Panc1 (cell line): ENCODE measurements around the gene WSCD1. TPM values are rescaled to one million over a fixed set of nuclear protein-coding genes. Genes with fewer than 3 reads are reported as not detected.

Experiments used
- ATAC-seq: fragments of 200-7000 bp; cut with Tn5 transposase; 2 replicates; pipeline ENCODE4 v1.9.1; 2020; ENCODE audit warnings: mild to moderate bottlenecking, moderate library complexity
- BruUV-seq: library from RNA; stranded (reverse); fragments of 400-500 nt; replicated peaks from 2 replicates; lab custom pipeline; 2021; lab: Mats Ljungman, UMichigan
- CTCF ChIA-PET: fragments of 300-600 bp; sonication (Branson Sonifier 250); formaldehyde crosslinking; loops from one replicate; lab custom pipeline; 2022; ENCODE audit warnings: antibody characterized with exemption; lab: Charles Lee
- POLR2A ChIA-PET: fragments of 300-600 bp; sonication (Branson Sonifier 250); formaldehyde crosslinking; loops from one replicate; lab custom pipeline; 2022; ENCODE audit warnings: antibody characterized with exemption; lab: Charles Lee
- DNase-seq: peaks from one replicate; pipeline ENCODE4 v3.0.0-alpha.2; 2010; ENCODE audit warnings: low read depth, low spot score
- H3K27ac ChIP-seq: 2 replicates; pipeline ENCODE4 v1.5.1; 2011; ENCODE audit warnings: mild to moderate bottlenecking, low read length, inconsistent platforms
- H3K27me3 ChIP-seq: fragments of 200-500 bp; sonication (Bioruptor generic); 2 replicates; pipeline ENCODE4 v1.6.0; 2014; ENCODE audit warnings: low read length, inconsistent platforms; ENCODE audit not compliant: control insufficient read depth, insufficient read depth
- H3K36me3 ChIP-seq: fragments of 200-500 bp; sonication (Bioruptor generic); 2 replicates; pipeline ENCODE4 v1.5.1; 2014; ENCODE audit warnings: inconsistent platforms, mild to moderate bottlenecking, low read length, moderate library complexity; ENCODE audit not compliant: control insufficient read depth, insufficient read depth
- H3K4me1 ChIP-seq: 2 replicates; pipeline ENCODE4 v1.5.1; 2011; ENCODE audit warnings: inconsistent platforms, mild to moderate bottlenecking, low read length, moderate library complexity; ENCODE audit not compliant: control insufficient read depth, insufficient read depth
- H3K4me3 ChIP-seq, 2 experiments: 2 replicates each; pipeline ENCODE4 v1.5.1; 2011 to 2012; ENCODE audit warnings: low read depth in 2 of 2, low read length in 2 of 2, mild to moderate bottlenecking in 2 of 2, inconsistent platforms in 1 of 2, moderate library complexity in 1 of 2
- H3K9me3 ChIP-seq: fragments of 200-500 bp; sonication (Bioruptor generic); 2 replicates; pipeline ENCODE4 v1.5.1; 2014; ENCODE audit warnings: low read depth, mild to moderate bottlenecking, inconsistent platforms, low read length, moderate library complexity; ENCODE audit not compliant: control insufficient read depth, insufficient read depth
- POLR2AphosphoS5 ChIP-seq: IDR thresholded peaks from 2 replicates; pipeline ENCODE4 v1.6.1; 2012; ENCODE audit warnings: mild to moderate bottlenecking, low read depth, low read length, moderate library complexity
- SIN3A ChIP-seq: IDR thresholded peaks from 2 replicates; pipeline ENCODE4 v1.6.1; 2012; ENCODE audit warnings: low read depth, mild to moderate bottlenecking, low read length, moderate library complexity, borderline replicate concordance; ENCODE audit not compliant: insufficient read depth
- TCF7L2 ChIP-seq: IDR thresholded peaks from 2 replicates; pipeline ENCODE4 v1.6.1; 2011; ENCODE audit warnings: mild to moderate bottlenecking, low read depth, low read length, inconsistent platforms
- in situ Hi-C: cut with HindIII; loops from 2 replicates; pipeline ENCODE4 v1.10.0; 2016; ENCODE audit warnings: low sequenced_read_pairs, low pct_unique_long_range_greater_than_20kb
- intact Hi-C: fragments of 100-400 bp; cut with micrococcal nuclease; formaldehyde crosslinking; loops from one replicate; pipeline ENCODE4 v1.10.0; 2022; ENCODE audit not compliant: unreplicated experiment
- total RNA-seq: library from RNA; stranded (reverse); gene quantifications from one replicate; pipeline ENCODE4 v1.2.1, GENCODE V29; 2021; ENCODE audit not compliant: unreplicated experiment
- TF ChIP-seq, protein P1 (sequence below), 2 experiments: IDR thresholded peaks; 2 replicates each; pipeline ENCODE4 v1.6.1; 2011 to 2012; ENCODE audit warnings: low read depth in 2 of 2, control low read depth in 1 of 2, low read length in 1 of 2, mild to moderate bottlenecking in 1 of 2, moderate library complexity in 1 of 2; ENCODE audit not compliant: insufficient read depth in 1 of 2
- TF ChIP-seq, protein P2 (sequence below): fragments of 450-650 bp; IDR thresholded peaks from 2 replicates; pipeline ENCODE4 v1.5.1; 2017; ENCODE audit warnings: mild to moderate bottlenecking

The WSCD1 gene
- total RNA-seq, 1 experiment from 2014 or later: 0.74 TPM

DNA sequence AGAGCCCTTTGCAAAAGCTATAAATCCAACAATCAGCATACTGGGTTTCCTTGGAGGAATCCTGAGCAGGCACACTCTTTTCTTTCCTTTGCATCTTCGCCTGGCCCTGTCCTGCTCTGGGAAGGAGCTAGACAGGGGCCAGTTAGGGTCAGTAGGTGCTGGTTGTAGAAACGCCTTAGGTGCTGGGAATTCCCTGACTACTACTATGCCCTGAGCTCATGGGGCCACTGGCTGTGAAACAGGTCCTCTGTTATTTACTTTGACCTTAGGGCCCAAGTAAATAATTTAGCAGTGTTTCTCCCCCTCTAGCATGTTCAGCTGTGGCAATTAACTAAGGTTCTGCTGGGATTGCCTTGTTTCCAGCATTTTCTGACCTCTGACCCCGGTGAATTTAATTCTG lies 15.8 kb upstream of the WSCD1 start:
- BruUV-seq: no TSS peak
- in situ Hi-C loops: no loop called here
- Histone ChIP-seq H3K27ac (no peak overlapping the region), H3K36me3 (no peaks in the 10 kb centered on the region), H3K27me3 (no peaks in the 10 kb centered on the region; the same call in 1 of the 2 replicates), H3K9me3 (no peaks in the 10 kb centered on the region), H3K4me3 (no peak overlapping the region), H3K4me1 (no peaks in the 10 kb centered on the region)
- DNase-seq: no peak
- intact Hi-C loops: no loop called here
- ChIA-PET POLR2A (no interaction called here), CTCF (no interaction called here)
- TF ChIP-seq, protein P1, sequence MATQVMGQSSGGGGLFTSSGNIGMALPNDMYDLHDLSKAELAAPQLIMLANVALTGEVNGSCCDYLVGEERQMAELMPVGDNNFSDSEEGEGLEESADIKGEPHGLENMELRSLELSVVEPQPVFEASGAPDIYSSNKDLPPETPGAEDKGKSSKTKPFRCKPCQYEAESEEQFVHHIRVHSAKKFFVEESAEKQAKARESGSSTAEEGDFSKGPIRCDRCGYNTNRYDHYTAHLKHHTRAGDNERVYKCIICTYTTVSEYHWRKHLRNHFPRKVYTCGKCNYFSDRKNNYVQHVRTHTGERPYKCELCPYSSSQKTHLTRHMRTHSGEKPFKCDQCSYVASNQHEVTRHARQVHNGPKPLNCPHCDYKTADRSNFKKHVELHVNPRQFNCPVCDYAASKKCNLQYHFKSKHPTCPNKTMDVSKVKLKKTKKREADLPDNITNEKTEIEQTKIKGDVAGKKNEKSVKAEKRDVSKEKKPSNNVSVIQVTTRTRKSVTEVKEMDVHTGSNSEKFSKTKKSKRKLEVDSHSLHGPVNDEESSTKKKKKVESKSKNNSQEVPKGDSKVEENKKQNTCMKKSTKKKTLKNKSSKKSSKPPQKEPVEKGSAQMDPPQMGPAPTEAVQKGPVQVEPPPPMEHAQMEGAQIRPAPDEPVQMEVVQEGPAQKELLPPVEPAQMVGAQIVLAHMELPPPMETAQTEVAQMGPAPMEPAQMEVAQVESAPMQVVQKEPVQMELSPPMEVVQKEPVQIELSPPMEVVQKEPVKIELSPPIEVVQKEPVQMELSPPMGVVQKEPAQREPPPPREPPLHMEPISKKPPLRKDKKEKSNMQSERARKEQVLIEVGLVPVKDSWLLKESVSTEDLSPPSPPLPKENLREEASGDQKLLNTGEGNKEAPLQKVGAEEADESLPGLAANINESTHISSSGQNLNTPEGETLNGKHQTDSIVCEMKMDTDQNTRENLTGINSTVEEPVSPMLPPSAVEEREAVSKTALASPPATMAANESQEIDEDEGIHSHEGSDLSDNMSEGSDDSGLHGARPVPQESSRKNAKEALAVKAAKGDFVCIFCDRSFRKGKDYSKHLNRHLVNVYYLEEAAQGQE (IDR thresholded peaks at IDR 0.05; ENCODE audit: insufficient read depth in 1 of 2, low read depth in 2 of 2, low read length in 1 of 2): no peak
- TF ChIP-seq TCF7L2 (no peak), SIN3A (no peak), POLR2AphosphoS5 (no peak)
- TF ChIP-seq, protein P2, sequence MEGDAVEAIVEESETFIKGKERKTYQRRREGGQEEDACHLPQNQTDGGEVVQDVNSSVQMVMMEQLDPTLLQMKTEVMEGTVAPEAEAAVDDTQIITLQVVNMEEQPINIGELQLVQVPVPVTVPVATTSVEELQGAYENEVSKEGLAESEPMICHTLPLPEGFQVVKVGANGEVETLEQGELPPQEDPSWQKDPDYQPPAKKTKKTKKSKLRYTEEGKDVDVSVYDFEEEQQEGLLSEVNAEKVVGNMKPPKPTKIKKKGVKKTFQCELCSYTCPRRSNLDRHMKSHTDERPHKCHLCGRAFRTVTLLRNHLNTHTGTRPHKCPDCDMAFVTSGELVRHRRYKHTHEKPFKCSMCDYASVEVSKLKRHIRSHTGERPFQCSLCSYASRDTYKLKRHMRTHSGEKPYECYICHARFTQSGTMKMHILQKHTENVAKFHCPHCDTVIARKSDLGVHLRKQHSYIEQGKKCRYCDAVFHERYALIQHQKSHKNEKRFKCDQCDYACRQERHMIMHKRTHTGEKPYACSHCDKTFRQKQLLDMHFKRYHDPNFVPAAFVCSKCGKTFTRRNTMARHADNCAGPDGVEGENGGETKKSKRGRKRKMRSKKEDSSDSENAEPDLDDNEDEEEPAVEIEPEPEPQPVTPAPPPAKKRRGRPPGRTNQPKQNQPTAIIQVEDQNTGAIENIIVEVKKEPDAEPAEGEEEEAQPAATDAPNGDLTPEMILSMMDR: no peak
- no peak for ATAC-seq

DNA sequence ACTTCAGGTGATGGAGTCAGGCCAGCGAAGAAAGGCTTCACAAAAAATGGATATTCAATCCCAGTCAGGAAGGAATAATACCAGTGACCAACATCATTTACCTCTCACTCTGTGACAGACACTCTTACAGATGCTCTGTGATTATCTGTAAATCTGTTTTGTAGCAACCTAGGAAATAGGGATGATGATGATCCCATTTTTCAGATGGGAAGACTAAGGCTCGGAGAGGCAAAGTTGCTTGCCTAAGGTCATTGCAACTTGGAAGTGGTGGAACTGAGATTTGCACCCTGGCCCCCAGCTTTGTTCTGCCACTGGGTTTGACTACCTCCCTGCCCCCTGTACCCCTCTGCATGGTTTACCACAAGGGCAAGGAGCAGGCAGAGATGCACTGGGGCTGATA lies 14.1 kb upstream of the WSCD1 start:
- Histone ChIP-seq H3K27me3 (no peaks in the 10 kb centered on the region; the same call in 1 of the 2 replicates), H3K36me3 (no peaks in the 10 kb centered on the region), H3K27ac (no peak overlapping the region), H3K4me1 (no peaks in the 10 kb centered on the region), H3K4me3 (no peak overlapping the region), H3K9me3 (no peaks in the 10 kb centered on the region)
- no peak for DNase-seq
- no TSS peak for BruUV-seq
- in situ Hi-C loops: no loop called here
- no peak for ATAC-seq
- POLR2A ChIA-PET: no interaction called here
- TF ChIP-seq SIN3A (no peak), POLR2AphosphoS5 (no peak), TCF7L2 (no peak)
- TF ChIP-seq, protein P2: no peak
- TF ChIP-seq, protein P1 (IDR thresholded peaks at IDR 0.05; ENCODE audit: insufficient read depth in 1 of 2, low read depth in 2 of 2, low read length in 1 of 2): no peak
- CTCF ChIA-PET: no interaction called here
- intact Hi-C loops: no loop called here
